Measurements from ENCODE around the gene ATP5F1C.
A peak's percentile ranks its signal among the peaks of the same experiment; 100 is the strongest.
"Not testable (repeated sequence)": the region's sequence is repeated elsewhere in the genome, so short reads cannot be mapped to it uniquely, and the experiment has no call there.

The ATP5F1C gene

DNA sequence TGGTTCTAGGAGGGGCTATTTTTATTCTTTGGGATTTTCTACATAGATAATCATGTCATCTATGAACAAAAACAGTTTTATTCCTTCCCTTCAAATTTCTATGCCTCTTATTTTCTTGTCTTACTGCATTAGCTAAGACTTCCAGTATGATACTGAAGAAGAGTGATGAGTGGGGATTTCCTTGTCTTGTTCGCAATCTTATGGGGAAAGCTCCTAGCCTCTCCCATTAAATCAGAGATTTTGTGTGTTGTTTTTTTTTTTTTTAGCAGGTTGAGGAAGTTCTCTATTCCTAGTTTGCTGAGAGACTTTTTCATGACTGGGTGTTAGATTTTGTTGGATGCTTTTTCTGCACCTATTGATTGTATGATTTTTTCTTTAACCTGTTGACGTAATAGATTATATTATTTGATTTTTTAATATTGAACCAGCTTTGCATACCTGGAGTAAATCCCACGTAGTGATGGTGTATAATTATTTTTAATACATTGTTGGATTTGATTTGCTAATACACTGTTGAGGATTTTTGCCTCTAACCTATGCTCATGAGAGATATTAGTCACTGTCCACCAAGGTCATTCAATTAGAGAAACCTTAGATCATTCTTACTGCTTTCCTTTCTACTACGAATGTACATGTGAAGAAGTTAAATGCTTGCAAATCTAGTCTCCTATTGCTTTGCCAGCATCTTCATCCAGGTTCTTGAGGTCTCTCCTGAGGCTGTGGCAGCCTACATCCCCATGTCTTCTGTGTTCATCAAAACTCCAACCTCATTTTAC is 6.5 kb downstream of the ATP5F1C start:
- no peak for DNase-seq (ENCODE audit: low read depth)

DNA sequence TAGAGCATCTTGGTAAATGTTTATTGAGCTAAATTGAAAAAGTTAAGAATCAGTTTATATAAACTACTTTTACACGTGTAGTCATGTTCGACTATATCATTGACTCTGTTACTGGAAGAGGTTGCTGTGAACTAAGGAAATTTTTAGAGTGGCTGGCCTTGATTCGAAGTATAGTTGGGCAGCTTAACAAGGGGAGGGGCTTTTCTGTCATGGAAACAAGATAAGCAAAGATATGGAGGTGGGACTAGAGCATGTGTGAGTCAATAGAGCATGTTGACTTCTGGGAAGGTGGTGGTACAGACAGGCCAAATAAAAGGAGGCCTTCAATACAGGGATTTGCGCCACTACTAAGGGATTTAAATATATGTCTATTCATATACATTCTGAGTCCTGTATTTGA is 7.6 kb downstream of the ATP5F1C start:
- no peak for DNase-seq (ENCODE audit: low read depth)

DNA sequence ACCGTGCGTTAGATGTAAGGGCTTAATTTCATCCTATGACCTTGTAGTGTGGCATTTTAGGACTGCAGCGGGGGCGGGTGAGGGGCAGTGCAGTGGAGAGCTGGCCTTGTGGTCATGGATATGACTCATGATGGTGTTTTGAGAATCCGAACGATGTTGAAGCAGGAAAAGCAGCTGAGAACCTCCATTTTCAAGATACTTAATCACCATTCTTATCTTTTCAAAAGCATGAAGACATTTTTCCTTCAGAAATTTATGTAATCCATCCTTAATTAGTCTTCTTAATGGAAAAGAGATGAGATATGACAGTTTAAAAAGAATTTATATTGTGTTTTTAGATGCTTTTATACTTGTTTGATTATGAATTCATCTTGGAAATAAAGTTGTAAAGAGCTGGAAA is 9.6 kb downstream of the ATP5F1C start:
- DNase-seq (ENCODE audit: low read depth), result no peak

DNA sequence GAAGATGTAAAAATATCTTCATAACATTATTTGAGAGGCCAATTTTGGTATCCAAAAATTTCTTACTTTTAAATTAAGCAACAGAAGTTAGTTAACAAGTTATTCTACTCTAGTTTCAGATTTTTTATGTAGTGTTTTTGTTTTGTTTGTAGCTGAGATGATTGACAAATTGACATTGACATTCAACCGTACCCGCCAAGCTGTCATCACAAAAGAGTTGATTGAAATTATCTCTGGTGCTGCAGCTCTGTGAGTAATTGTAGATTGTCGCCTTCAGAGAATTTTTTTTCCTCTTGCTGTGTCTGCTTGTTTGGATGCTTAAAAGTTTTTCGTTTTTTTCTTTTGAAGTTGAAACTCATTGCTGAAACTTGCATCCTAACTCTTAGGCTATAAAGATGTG is 14.6 kb downstream of the ATP5F1C start:
- no peak for DNase-seq (ENCODE audit: low read depth)

DNA sequence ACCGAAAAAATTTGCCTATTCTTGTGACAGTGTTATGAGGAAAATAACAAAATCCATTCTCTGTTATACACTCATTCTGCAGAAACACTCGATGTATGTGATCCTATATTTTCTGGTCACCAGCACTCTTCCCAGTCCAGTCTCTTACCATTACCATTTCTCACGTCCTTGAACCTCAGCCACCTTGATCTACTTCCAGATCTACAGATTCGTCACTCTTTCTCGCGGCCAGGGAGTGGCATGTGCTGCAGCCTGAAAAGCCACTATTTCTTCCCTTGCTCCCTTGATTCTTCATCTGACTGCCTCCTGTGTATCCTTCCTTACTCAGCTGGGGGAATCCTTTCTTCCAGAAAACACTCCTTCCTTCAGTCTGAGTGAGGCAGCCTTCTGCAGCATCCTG is 16.2 kb downstream of the ATP5F1C start:
- no peak for DNase-seq (ENCODE audit: low read depth)

DNA sequence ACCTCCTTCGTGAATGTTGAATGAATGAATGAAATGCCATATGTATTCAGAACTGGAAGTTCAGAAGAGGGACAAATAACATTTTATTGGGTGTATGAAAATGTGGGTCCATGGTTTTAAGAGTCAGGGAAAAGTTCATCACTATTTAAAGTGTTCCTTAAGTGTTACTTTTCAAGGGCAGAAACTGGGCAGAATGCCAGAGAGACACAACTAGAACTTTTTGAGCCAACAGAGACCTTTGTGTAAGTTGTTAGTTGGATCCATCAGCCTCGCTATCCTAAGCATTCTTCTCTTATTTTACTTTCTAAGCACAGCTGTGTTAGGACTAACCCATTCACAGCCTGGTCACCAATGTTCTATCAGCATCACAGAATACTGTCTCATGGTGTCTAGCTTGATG is 16.8 kb downstream of the ATP5F1C start:
- DNase-seq (ENCODE audit: low read depth), result no peak

DNA sequence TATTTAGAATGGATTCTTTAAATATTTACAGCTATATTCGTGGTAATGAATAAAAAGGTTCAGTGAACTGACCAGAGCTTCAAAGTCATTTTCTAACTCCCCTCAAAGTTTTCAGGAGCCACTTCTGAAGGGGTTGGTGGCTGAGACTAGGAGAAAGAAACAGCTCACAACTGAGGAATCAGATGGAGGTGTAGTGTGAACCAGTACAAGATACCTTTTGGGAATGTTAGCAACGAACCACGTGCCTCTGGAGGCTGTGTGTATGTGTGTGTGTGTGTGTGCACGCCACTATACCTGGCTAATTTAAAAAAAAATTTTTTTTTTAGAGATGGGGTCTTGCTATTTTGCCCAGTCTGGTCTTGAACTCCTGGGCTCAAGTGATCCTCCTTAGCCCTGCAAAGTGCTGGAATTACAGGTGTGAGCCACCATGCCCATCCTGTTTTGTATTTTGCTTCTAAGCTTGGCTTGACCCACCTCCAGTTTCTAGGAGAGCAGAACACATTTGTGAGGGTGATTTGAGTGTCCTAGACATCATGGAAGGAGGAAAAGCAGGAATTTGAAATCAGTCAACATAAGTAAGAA is 20.8 kb downstream of the ATP5F1C start:
- no peak for DNase-seq (ENCODE audit: low read depth)

DNA sequence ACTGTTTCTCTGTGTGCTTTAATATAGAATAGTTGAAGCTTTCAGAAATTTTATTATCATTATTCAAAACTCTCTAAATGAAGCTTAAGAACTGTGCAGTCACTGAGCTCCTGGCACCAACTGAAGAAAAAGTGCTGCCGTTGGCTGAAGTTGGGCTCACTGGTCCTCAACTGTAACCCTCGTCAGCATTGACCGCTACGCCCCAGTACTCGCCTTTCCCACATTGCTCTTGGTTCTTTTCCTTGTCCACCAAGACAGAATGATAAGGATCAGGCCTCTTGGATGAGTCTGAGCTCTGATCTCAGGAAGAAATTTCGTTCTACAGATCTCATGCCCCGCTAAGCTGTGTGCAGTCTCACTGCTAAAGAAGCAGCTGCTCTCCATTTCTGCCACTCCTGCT is 22.5 kb downstream of the ATP5F1C start:
- no peak for DNase-seq (ENCODE audit: low read depth)

DNA sequence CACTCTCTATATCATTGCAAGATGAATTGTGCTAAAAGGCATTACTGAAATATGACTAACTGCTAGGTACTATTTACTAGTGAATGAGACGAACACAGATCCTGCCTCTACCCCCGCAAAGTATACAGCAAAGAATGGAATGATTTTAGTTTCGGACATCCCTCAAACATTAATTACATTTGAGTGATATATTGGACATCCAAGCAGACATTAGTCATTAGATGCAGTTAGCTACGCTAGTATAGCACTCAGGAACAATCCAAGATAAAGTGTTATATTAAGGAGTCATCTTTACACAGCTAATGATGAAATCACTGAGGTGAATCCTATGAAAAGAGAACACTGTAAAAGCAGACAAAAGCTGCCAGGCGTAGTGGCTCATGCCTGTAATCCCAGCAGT is 23.0 kb downstream of the ATP5F1C start:
- no peak for DNase-seq (ENCODE audit: low read depth)

DNA sequence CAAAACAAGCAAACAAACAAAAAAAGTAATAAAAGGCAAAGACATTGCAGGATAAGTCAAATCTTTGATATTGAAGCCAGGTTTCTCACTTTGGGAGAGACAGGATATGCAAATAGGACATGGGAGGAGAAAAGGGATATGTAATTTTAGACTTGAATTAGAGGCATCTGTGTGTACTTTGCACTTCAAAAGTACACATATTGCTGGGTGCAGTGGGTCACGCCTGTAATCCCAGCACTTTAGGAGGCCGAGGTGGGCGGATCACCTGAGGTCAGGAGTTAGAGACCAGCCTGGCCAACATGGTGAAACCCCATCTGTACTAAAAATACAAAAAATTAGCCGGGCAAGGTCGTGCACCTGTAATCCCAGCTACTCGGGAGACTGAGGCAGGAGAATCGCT is 23.8 kb downstream of the ATP5F1C start:
- DNase-seq (ENCODE audit: low read depth), result not testable (repeated sequence)

DNA sequence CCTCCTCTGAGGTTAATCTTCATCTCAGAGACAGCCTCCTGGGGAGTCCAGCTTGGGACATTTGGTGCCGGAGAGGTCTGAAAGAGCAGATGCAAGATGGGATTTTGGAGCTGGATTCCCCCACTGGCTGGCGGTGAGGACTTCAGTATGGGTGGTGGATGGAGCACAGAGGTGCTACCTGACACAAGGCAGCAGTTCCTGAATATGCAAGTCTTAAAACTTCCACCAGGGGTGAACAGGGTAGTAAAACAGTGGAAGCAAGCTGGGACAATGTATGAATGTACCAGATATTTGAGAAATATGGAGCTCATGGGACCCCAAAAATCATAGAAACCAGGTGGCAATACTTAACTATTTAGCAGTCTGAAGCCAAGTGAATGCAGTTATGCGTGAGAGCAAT is 25.5 kb downstream of the ATP5F1C start:
- DNase-seq (ENCODE audit: low read depth), result no peak

DNA sequence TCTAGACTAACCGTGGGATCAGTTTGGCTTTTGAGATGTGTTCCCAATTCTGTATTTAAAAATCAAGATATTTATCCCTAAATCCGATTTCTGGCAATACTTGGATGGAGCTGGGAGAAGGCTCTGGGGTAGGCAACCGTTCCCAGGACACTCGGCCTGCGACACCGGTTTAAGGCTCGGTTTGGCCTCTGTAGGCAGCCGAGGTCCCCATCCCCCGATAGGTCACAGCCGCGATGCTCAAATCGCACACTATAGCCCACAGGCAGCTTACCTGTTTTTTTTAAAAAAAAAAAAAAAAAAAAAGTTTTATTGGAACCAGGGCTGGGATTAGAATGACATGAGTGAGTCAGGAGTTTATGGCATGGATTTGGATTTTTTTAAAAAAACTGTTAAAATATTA is 29.6 kb downstream of the ATP5F1C start:
- DNase-seq (ENCODE audit: low read depth), result no peak

DNA sequence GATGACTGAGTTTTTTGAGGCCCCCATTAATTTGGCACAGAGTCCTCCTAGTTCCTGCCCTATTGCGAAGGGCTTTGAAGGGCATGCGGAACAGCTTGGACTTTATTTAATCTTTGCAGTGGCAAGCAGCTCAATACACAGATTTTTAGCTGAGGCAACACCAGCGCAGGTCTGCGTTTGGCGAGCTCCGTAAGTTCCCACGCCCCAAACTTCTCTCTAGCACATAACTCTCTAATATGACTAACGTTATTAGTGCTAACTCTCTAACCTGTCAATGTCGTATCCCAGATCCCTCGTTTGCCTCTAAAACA is 30.0 kb downstream of the ATP5F1C start:
- no peak for DNase-seq (ENCODE audit: low read depth)

DNA sequence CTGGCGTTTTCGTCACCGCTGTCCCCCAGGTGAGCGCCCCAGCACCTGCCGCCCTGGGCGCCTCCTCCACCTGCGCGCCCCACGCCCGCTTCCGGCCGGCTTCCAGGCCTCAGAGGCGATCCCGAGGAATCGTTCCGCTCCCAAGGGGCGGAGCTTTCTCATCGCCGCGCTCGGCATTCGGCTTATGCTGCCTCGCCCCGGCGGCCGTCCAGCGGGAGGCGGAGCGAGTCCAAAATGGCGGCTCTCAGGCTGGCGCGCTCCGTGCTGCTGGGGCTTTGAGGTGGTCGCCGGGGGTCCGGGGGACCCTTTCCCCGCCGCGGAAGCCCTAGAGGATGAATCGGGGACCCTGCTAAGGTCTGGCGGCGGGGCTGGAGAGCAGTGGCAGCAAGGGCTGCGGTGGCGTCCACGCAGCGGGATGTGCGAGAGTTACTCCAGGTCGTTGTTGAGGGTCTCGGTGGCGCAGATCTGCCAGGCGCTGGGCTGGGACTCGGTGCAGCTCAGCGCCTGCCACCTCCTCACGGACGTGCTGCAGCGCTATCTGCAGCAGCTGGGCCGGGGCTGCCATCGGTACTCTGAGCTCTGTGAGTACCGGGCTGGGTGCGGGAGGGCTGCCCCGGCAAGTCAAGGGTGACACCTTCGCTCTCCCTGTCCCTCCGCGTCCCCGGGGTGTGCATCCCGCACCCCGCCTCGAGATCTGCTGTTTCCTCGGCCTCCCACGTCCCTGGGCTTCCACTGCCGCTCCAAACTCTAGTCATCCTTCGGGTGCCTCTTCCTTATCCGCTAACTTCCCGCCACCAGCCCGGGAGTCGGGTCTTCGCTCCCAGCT is 30.5 kb downstream of the ATP5F1C start, which contains the start of gene TAF3:
Gene TAF3 (plus strand): TSS at position 211 of the 826 bp plus-strand sequence. CDS start 205 bp downstream, at position 416.
- peak; percentile 93 for DNase-seq (ENCODE audit: low read depth)

DNA sequence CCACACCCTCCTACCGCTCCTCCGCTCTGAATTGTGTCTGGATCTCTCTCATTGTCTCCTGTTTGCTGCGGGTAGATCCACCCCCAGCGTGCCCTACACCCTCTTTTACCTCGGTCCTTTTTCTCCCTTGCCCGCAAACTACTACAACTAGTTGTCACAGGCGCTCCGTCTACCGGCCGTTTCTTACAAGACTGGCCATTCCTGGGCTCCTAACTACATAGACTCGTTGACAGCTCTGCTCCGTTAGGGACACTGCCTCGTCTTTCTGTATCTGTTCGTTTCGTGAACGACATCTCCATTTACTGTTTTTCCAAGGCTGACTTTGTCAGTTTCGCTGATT is 31.1 kb downstream of the ATP5F1C start:
- DNase-seq (ENCODE audit: low read depth), result peak; percentile 3

DNA sequence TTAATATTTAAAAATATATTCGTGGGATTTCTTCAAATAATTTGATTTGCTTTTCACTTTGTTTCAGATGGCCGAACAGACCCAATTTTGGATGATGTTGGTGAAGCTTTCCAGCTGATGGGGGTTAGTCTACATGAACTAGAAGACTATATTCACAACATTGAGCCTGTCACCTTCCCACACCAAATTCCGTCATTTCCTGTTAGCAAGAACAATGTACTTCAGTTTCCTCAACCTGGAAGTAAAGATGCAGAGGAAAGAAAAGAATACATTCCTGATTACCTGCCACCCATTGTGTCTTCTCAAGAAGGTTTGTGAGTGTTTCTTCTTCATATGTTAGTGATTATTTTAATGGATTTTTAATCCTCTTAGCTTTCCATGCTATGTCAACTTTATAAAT is 36.3 kb downstream of the ATP5F1C start:
- DNase-seq (ENCODE audit: low read depth), result no peak

DNA sequence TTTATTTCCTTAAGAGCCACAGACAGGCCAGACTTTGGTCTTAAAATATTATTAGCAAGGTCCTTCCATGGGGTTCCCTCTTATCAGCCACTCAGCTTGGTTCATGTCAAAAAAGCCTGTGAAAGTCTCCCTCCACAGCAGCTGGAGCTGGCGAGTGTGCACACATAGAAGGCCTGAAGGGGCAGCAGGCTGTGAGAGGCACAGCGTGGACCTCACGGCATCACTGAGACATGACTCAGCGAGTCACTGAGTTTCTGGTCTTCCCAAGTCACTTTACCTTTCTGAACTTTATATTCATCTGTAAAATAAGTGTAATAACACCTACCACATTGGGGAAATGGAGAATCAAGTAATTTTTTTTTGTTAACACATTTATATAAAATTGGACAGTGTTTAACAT is 39.0 kb downstream of the ATP5F1C start:
- no peak for DNase-seq (ENCODE audit: low read depth)

DNA sequence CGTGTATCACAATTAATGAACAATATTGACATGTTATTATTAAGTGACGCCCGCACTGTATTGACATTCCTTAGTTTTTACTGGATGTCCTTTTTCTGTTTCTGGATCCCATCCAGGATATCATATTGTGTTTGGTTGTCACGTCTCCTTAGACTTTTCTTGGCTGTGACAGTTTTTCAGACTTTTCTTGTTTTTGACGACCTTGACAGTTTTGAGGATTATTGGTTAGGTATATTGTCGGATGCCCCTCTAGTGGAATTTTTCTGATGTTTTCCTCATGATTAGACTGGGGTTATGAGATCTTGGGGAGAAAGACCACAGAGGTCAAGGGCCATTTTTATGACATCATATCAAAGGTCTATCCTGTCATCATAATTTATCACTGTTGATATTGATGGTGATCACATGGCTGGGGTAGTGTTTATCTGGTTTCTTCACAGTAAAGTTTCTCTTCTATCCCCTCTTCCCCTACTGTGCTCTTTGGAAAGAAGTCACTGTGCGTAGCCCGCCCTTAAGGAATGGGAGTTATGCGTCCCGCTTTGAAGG is 41.4 kb downstream of the ATP5F1C start:
- DNase-seq (ENCODE audit: low read depth), result no peak

DNA sequence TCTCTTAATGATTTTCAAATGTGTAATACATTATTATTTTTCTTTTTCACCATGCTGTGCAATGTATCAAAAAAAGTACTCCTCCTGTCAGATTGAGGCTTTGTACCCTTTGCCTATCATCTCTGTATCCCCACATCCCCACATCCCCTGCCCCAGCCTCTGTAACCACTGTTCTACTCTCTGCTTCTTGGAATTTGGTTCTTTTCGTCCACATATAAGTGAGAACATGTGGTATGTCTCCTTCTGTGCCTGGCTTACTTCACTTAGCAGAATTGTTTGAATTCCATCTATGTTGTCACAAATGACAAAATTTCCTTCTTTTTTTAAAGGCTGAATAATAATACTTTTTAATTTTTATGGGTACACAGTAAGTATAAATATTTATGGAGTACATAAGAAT is 44.1 kb downstream of the ATP5F1C start:
- no peak for DNase-seq (ENCODE audit: low read depth)

DNA sequence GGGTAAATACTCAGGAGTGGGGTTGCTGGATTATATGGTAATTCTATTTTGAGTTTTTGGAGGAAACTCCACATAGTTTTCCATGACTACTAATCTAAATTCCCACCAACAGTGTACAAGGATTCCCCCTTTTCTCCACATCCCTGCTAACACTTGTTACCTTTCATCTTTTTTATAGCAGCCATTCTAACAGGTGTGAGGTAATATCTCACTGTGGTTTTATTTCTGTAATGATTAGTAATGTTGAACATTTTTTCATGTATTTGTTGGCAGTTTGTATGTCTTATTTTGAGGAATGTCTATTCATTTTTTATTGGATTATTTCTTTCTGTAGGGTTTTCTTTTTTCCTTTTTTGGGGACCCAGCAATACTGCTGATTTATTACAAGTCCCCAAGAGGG is 45.2 kb downstream of the ATP5F1C start:
- no peak for DNase-seq (ENCODE audit: low read depth)

DNA sequence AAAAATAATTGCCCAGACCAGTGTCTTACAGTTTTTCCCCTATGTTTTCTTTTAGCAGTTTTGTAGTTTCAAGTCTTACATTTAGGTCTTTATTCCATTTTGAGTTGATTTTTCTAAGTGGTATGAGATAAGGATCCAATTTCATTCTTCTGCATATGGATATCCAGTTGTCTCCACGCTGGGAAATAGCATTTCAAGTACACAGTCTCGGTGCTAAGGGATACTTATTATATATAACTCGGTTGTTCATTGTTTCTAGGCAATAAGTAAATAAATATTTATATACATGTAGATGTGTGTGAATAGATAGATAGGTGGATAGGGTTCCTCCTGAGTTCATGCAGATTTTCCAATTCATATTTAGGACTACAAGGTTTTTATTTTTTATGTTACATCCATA is 46.3 kb downstream of the ATP5F1C start:
- DNase-seq (ENCODE audit: low read depth), result no peak

DNA sequence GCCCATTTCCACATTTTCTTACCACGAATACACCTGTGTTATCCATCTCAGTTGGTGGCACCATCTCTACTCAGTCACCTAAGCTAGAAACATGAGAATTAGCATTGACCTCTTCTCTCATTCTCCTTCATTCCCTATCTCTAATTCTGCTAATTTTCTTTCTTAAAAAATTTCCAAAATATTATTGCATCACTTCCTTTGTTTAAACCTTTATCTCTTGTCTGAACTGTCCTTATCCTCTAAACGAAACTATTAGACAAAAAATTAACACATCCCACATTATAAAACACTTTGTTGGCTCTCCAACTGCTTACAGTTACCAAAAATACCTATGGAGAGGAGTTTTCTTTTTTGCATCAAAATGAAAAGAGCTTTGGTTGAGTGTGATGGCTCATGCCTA is 48.6 kb downstream of the ATP5F1C start:
- DNase-seq (ENCODE audit: low read depth), result no peak

DNA sequence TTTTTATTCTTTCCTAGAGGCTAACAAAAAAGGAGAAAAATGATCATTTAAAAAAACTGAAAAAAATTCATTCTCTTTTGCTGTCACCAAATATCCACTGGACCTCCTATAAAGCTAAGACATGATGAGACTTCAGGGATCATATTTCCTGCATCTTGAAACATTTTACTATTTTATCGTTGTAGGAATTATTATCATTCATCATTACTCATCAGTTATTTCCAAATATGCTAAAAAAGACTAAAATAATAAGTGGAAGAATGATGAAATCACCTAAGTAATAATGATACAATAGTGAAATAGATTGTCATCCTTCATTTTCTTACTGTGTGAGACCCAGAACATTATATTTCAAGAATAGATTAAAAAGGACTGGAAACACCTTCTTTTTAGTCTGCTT is 58.6 kb downstream of the ATP5F1C start:
- DNase-seq (ENCODE audit: low read depth), result no peak

All from activated T-cell treated with anti-CD3 and anti-CD28 coated beads for 48 hours (primary cell).